ENCODE measurements around the gene TNS3. TPM values are rescaled to one million over a fixed set of nuclear protein-coding genes. Genes with fewer than 3 reads are reported as not detected.

The TNS3 gene
- total RNA-seq, 1 experiment from 2014 or later: 9.5 TPM

DNA sequence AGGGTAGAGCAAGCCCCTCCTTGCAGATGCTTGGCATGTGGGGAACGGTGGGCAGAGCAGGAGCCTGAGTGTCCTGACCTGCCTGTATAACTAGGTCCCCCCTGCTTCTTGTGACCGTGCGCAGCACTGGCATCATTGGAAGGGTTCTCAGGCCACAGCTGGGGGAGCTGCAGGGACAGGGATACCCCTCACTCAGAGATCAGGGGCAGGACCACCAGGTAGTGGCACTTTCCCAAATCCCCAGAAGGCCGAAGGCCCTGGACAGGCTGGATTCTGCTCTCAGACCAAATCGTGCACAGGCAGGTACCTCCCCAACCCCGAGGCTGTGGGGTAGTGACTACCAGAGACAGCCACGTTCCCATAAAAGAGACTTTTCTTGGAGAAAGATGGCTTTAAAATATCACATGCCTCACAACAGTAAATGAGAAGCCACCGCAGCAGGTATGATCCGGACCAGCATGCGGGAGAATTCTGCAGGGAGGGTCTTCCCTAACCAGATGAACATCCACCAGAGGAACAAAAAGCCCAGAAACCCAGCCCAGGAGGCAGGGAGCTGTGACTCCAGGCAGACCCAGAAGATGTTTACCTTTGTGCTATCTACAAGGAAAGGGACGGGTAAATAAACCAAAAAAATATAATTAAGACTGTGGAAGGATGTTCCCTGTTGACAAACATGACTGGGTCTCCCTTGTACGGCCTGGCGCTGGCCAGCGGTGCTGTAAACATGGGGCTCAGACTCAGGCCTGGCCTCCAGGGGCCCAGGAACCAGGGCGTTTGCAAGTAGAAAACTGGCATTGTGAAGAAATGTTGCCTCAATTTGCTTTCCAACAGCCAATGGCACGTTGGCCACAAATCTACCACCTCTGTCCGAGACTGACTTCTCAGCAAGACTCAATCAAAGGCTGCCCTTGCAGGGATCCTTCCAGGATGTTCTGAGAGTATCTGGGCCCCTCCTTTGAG, 180.0 kb downstream of the TNS3 start:
- TF ChIP-seq, protein P1, sequence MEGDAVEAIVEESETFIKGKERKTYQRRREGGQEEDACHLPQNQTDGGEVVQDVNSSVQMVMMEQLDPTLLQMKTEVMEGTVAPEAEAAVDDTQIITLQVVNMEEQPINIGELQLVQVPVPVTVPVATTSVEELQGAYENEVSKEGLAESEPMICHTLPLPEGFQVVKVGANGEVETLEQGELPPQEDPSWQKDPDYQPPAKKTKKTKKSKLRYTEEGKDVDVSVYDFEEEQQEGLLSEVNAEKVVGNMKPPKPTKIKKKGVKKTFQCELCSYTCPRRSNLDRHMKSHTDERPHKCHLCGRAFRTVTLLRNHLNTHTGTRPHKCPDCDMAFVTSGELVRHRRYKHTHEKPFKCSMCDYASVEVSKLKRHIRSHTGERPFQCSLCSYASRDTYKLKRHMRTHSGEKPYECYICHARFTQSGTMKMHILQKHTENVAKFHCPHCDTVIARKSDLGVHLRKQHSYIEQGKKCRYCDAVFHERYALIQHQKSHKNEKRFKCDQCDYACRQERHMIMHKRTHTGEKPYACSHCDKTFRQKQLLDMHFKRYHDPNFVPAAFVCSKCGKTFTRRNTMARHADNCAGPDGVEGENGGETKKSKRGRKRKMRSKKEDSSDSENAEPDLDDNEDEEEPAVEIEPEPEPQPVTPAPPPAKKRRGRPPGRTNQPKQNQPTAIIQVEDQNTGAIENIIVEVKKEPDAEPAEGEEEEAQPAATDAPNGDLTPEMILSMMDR (conservative IDR thresholded peaks at IDR 0.05): no peak
- no peak overlapping the region for H2BK15ac ChIP-seq (ENCODE audit: low read depth, low read length)
- H2AK5ac ChIP-seq (ENCODE audit: insufficient read length, low read length): no peak overlapping the region
- Mint-ChIP-seq H3K27ac (peak overlapping the region in 2 of 3 experiments; percentile 53 to 61; a peak in 2 of 7 replicates), H3K36me3 (ENCODE audit: insufficient read depth in 1 of 3, low read depth in 3 of 3) (peaks cover 0 to 2% (median 0%) of the 10 kb centered on the region in 3 experiments; a peak in 1 of 7 replicates), H3K27me3 (ENCODE audit: low read depth) (no peaks in the 10 kb centered on the region), H3K4me3 (no peak overlapping the region), H3K9me3 (no peaks in the 10 kb centered on the region; a peak in 1 of 5 replicates), H3K4me1 (peaks cover 7 to 14% of the 10 kb centered on the region in 2 experiments)
- no peak overlapping the region for H4K91ac ChIP-seq (ENCODE audit: insufficient read length, low read depth, low read length)
- H3K23me2 ChIP-seq (ENCODE audit: insufficient read length, low read depth, low read length, poor library complexity, severe bottlenecking): no peaks in the 10 kb centered on the region
- no peak overlapping the region for H4K5ac ChIP-seq (ENCODE audit: insufficient read length, low read depth, low read length)
- no peak for DNase-seq
- no peaks in the 10 kb centered on the region for H3K4me1 ChIP-seq (ENCODE audit: insufficient read depth, low read length)
- H3K4me2 ChIP-seq (ENCODE audit: insufficient read depth, insufficient read length, low read length): no peak overlapping the region
- H2AFZ ChIP-seq (ENCODE audit: low read length): no peak overlapping the region
- no peak overlapping the region for H4K8ac ChIP-seq (replicated peaks; ENCODE audit: insufficient read length, low read depth, low read length)
- H2BK20ac ChIP-seq (ENCODE audit: low read depth, low read length, poor library complexity, severe bottlenecking): no peak overlapping the region
- H3K79me1 ChIP-seq (ENCODE audit: insufficient read depth, low read depth, low read length, poor library complexity, severe bottlenecking): no peaks in the 10 kb centered on the region
- H3K9ac ChIP-seq (ENCODE audit: extremely low read depth, insufficient read length, low read length): no peak overlapping the region
- no peak overlapping the region for H2BK120ac ChIP-seq (ENCODE audit: low read depth, low read length, poor library complexity, severe bottlenecking)
- H2BK12ac ChIP-seq (ENCODE audit: insufficient read length, low read depth, low read length): no peak overlapping the region
- H3K79me2 ChIP-seq (ENCODE audit: insufficient read depth, low read length): no peaks in the 10 kb centered on the region
- no peak overlapping the region for H3K27ac ChIP-seq (ENCODE audit: insufficient read length, low read depth, low read length)
- WGBS (ENCODE audit: extremely low coverage, insufficient read length, low lambda C conversion rate): no CpG with 5 or more reads among the region's 17 CpGs
- no peak overlapping the region for H3K18ac ChIP-seq (ENCODE audit: insufficient read length, low read depth, low read length)
- H4K20me1 ChIP-seq (ENCODE audit: control insufficient read depth, insufficient read depth, insufficient read length): no peaks in the 10 kb centered on the region
- no peak overlapping the region for H3K4ac ChIP-seq (ENCODE audit: low read depth, low read length)
- H3K14ac ChIP-seq (ENCODE audit: insufficient read depth, low read length): no peak overlapping the region
- no peak overlapping the region for H2BK5ac ChIP-seq (ENCODE audit: insufficient read length, low read length)
- H3K23ac ChIP-seq (ENCODE audit: insufficient read length, low read depth, low read length): no peak overlapping the region
- no peaks in the 10 kb centered on the region for H3K9me3 ChIP-seq (ENCODE audit: control insufficient read depth, low read depth, low read length)
- H3K56ac ChIP-seq (ENCODE audit: insufficient read length, low read depth, low read length): no peak overlapping the region
- no peaks in the 10 kb centered on the region for H3K27me3 ChIP-seq (ENCODE audit: insufficient read depth, low read length)
- H3T11ph ChIP-seq (ENCODE audit: low read length): no peak overlapping the region
